K562 (cell line): ENCODE data around the gene RHBG. TPM values are rescaled to one million over a fixed set of nuclear protein-coding genes. Genes with fewer than 3 reads are reported as not detected.

Experiments
- CBFB ChIP-seq: sonication (generic); formaldehyde crosslinking; IDR thresholded peaks from 2 replicates; pipeline ENCODE4 v1.4.0; 2020; ENCODE audit warnings: mild to moderate bottlenecking, missing genetic modification reagents
- CC2D1A ChIP-seq: fragments of 450-650 bp; IDR thresholded peaks from 2 replicates; pipeline ENCODE4 v1.6.1; 2017; ENCODE audit warnings: mild to moderate bottlenecking
- CHD1 ChIP-seq: fragments of 200-600 bp; sonication (generic); IDR thresholded peaks from one replicate; pipeline ENCODE4 v1.6.1; 2012; ENCODE audit warnings: mild to moderate bottlenecking, moderate library complexity, low read length, inconsistent platforms
- CHD4 ChIP-seq: fragments of 200-600 bp; sonication (generic); IDR thresholded peaks from 3 replicates; pipeline ENCODE4 v1.6.1; 2012; ENCODE audit warnings: low read depth, mild to moderate bottlenecking, mixed read lengths, low read length, inconsistent platforms; ENCODE audit not compliant: insufficient read depth, insufficient replicate concordance, poor library complexity, severe bottlenecking
- ETV5 ChIP-seq: sonication (generic); formaldehyde crosslinking; IDR thresholded peaks from 2 replicates; pipeline ENCODE4 v1.4.0; 2020; ENCODE audit warnings: low read depth, mild to moderate bottlenecking, missing genetic modification reagents
- GABPB1 ChIP-seq: sonication (generic); formaldehyde crosslinking; IDR thresholded peaks from 2 replicates; pipeline ENCODE4 v1.8.0; 2022; ENCODE audit warnings: mild to moderate bottlenecking, missing genetic modification reagents
- GTF2E2 ChIP-seq: fragments of 200-800 bp; sonication (Bioruptor generic); IDR thresholded peaks from 2 replicates; pipeline ENCODE4 v1.6.1; 2016; ENCODE audit warnings: missing genetic modification characterization, missing compliant biosample characterization
- HDAC6 ChIP-seq: IDR thresholded peaks from 2 replicates; pipeline ENCODE4 v1.6.1; 2012; ENCODE audit warnings: low read depth, mild to moderate bottlenecking, control low read depth, inconsistent platforms, low read length, moderate library complexity
- HNRNPL ChIP-seq: fragments of 200-400 bp; formaldehyde crosslinking; IDR thresholded peaks from 2 replicates; pipeline ENCODE4 v1.6.1; 2017; ENCODE audit warnings: low read depth, mild to moderate bottlenecking, low read length
- JUNB ChIP-seq: fragments of 450-650 bp; formaldehyde crosslinking; conservative IDR thresholded peaks from 2 replicates; pipeline ENCODE4 v1.4.0; 2020; ENCODE audit warnings: mild to moderate bottlenecking
- MEF2D ChIP-seq: conservative IDR thresholded peaks from 2 replicates; pipeline ENCODE4 v1.6.1; 2016; ENCODE audit warnings: low read depth, missing genetic modification characterization, missing compliant biosample characterization
- MYC ChIP-seq, 2 experiments: fragments of 250-450 bp in 1 of 2; sonication (Bioruptor Pico) in 1 of 2; IDR thresholded peaks; 2 replicates each; pipeline versions ENCODE4 v1.5.1 to v1.6.1; 2012 to 2021; ENCODE audit warnings: low read depth in 2 of 2, borderline replicate concordance in 1 of 2, improper control_type of control experiment in 1 of 2, low read length in 1 of 2, mild to moderate bottlenecking in 1 of 2, moderate library complexity in 1 of 2
- POLR2A ChIP-seq: fragments of 450-650 bp; conservative IDR thresholded peaks from 2 replicates; pipeline ENCODE4 v1.6.1; 2016
- PTBP1 ChIP-seq: fragments of 200-400 bp; formaldehyde crosslinking; IDR thresholded peaks from 2 replicates; pipeline ENCODE4 v1.6.1; 2017; ENCODE audit warnings: low read depth, low read length
- RBM17 ChIP-seq: fragments of 200-400 bp; formaldehyde crosslinking; IDR thresholded peaks from 2 replicates; pipeline ENCODE4 v1.6.1; 2017; ENCODE audit warnings: low read depth, mild to moderate bottlenecking, low read length, borderline replicate concordance
- SIRT6 ChIP-seq: IDR thresholded peaks from one replicate; pipeline ENCODE4 v1.6.1; 2012; ENCODE audit warnings: low read depth, mild to moderate bottlenecking, control low read depth, inconsistent platforms, low read length, moderate library complexity
- SMAD3 ChIP-seq: fragments of 450-650 bp; formaldehyde crosslinking; conservative IDR thresholded peaks from 2 replicates; pipeline ENCODE4 v1.4.0; 2020; ENCODE audit warnings: mild to moderate bottlenecking
- TCFL5 ChIP-seq: fragments of 250-450 bp; sonication (Bioruptor Pico); conservative IDR thresholded peaks from 2 replicates; pipeline ENCODE4 v1.6.1; 2021; ENCODE audit warnings: mild to moderate bottlenecking, moderate library complexity, matching md5 sums
- ZNF134 ChIP-seq: fragments of 250-450 bp; sonication (Bioruptor Pico); conservative IDR thresholded peaks from 2 replicates; pipeline ENCODE4 v1.4.0; 2020
- ZNF174 ChIP-seq: fragments of 250-450 bp; sonication (Bioruptor Pico); IDR thresholded peaks from 2 replicates; pipeline ENCODE4 v1.4.0; 2020; ENCODE audit warnings: mild to moderate bottlenecking
- ZNF224 ChIP-seq: sonication (generic); formaldehyde crosslinking; IDR thresholded peaks from 2 replicates; pipeline ENCODE4 v1.8.0; 2022; ENCODE audit warnings: mild to moderate bottlenecking, missing genetic modification reagents
- ZNF324 ChIP-seq: fragments of 250-450 bp; sonication (Bioruptor Pico); IDR thresholded peaks from 2 replicates; pipeline ENCODE4 v1.4.0; 2020; ENCODE audit warnings: mild to moderate bottlenecking
- ZNF384 ChIP-seq: IDR thresholded peaks from 2 replicates; pipeline ENCODE4 v1.6.1; 2012; ENCODE audit warnings: low read depth, low read length, improper control_type of control experiment
- polyA plus RNA-seq, 8 experiments: library from polyadenylated mRNA; depleted of rRNA in 4 of 8; stranded (reverse) in 5 of 8; unstranded in 3 of 8; fragments of >200 nt; fragmentation: Nextera tagmentation in 2 of 8; fragmentation: Illumina TruSeq in 1 of 8; extraction: Ambion mirVana in 2 of 8; extraction: Trizol in 1 of 8; gene quantifications; 2 replicates each; pipeline versions ENCODE4 v1.2.1 to v1.2.3, GENCODE V29; 2011 to 2014; ENCODE audit warnings: inconsistent platforms in 1 of 8, missing spikeins in 1 of 8
- total RNA-seq, 7 experiments: library from RNA; depleted of rRNA in 6 of 7; stranded (reverse); fragments of >200 nt in 6 of 7; fragmentation: Illumina TruSeq in 2 of 7; extraction: Trizol in 2 of 7; gene quantifications; 2 replicates each; pipeline versions ENCODE4 v1.2.1 to v1.2.3, GENCODE V29; 2011 to 2021; ENCODE audit warnings: low replicate concordance in 1 of 7
- TF ChIP-seq, protein P1 (sequence below), 2 experiments: fragments of 450-650 bp; conservative IDR thresholded peaks; 2 replicates each; pipeline ENCODE4 v1.6.1; 2017; ENCODE audit warnings: mild to moderate bottlenecking in 2 of 2, moderate library complexity in 2 of 2
- TF ChIP-seq, protein P2 (sequence below): fragments of 450-650 bp; formaldehyde crosslinking; IDR thresholded peaks from 2 replicates; pipeline ENCODE4 v1.4.0; 2022; ENCODE audit warnings: mild to moderate bottlenecking, moderate library complexity

RHBG gene
- total and polyA plus RNA-seq, 9 of the 15 experiments (the other 6 are each of a cell fraction or from before 2014, with no cell fraction given) = not detected

DNA sequence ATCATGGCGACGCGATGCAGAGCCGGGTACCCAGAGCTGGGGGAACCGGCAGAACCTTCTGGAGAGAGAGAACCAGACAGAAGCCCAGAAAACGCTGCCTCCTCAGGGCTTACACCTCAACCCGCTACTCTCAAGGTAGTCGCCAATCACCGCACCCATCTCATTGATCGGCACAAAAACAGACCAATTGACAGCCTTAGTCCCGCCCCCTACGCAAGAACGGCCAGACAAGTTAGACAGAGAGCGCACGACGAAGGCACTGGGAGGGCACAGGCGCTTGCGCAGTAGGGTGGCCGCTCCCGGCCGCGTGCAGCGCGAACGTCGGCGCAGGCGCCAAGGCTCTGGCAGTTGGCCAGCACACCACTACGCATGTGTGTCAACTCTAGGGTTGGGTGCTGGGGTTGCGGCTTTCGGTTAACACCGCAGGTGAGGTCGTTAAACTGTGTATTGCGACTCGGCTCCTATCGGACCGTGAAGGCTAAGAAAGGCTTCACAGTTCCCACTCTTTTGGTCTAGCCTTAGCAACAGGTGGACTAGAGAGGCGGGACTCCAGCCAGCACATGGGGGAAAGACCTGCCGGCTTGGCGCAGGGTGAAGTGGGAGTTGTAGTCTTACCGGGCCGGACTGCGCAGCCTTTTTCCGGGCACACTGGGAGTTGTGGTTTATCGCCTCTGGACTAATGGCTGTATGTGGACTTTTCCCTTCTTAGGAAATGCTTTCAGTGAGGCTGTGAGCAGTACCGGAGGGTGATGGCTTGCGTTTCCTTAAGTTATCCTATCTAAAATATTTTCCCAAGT is 30.6 kb upstream of the RHBG start, which contains the start of the genes CCT3 and TSACC (continued):
- TF ChIP-seq MYC (IDR thresholded peaks at IDR 0.05; ENCODE audit: low read depth, low read length) (peak; percentile 98), MYC (CRISPR knock-in tag; IDR thresholded peaks at IDR 0.05; ENCODE audit: borderline replicate concordance, low read depth) (no peak; the same call in 1 of the 2 replicates), CC2D1A (no peak; the same call in 1 of the 2 replicates), GABPB1 (CRISPR knock-in tag) (peak; percentile 72; the same call in 1 of the 2 replicates), RBM17 (no peak), CHD1 (no peak), ZNF134 (CRISPR knock-in tag) (no peak), HNRNPL (no peak), TCFL5 (CRISPR knock-in tag) (no peak; the same call in 1 of the 2 replicates), MEF2D (tag) (no peak), GTF2E2 (no peak), ZNF324 (CRISPR knock-in tag) (no peak), CHD4 (no peak), HDAC6 (no peak), ZNF384 (0 out of 2 replicates have a peak, but pooled peaks have one; percentile 11), POLR2A (peak; percentile 95), ZNF224 (CRISPR knock-in tag) (no peak), SMAD3 (CRISPR knock-in tag) (no peak; the same call in 1 of the 2 replicates), PTBP1 (no peak), JUNB (CRISPR knock-in tag) (no peak), CBFB (CRISPR knock-in tag) (peak; percentile 82; the same call in 1 of the 2 replicates), SIRT6 (no peak), ETV5 (CRISPR knock-in tag) (peak; percentile 60; the same call in 1 of the 2 replicates), ZNF174 (CRISPR knock-in tag) (no peak)
- TF ChIP-seq, protein P1, sequence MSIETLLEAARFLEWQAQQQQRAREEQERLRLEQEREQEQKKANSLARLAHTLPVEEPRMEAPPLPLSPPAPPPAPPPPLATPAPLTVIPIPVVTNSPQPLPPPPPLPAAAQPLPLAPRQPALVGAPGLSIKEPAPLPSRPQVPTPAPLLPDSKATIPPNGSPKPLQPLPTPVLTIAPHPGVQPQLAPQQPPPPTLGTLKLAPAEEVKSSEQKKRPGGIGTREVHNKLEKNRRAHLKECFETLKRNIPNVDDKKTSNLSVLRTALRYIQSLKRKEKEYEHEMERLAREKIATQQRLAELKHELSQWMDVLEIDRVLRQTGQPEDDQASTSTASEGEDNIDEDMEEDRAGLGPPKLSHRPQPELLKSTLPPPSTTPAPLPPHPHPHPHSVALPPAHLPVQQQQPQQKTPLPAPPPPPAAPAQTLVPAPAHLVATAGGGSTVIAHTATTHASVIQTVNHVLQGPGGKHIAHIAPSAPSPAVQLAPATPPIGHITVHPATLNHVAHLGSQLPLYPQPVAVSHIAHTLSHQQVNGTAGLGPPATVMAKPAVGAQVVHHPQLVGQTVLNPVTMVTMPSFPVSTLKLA (conservative IDR thresholded peaks at IDR 0.05) = peak; percentile 98 to 99
- TF ChIP-seq, protein P2, sequence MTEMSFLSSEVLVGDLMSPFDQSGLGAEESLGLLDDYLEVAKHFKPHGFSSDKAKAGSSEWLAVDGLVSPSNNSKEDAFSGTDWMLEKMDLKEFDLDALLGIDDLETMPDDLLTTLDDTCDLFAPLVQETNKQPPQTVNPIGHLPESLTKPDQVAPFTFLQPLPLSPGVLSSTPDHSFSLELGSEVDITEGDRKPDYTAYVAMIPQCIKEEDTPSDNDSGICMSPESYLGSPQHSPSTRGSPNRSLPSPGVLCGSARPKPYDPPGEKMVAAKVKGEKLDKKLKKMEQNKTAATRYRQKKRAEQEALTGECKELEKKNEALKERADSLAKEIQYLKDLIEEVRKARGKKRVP (CRISPR knock-in tag) = no peak
